K562 (cell line): ENCODE measurements around the gene URM1. TPM values are rescaled to one million over a fixed set of nuclear protein-coding genes. Genes with fewer than 3 reads are reported as not detected.
A peak's percentile ranks its signal among the peaks of the same experiment; 100 is the strongest.

Experiments used
- ATAC-seq: fragments of 200-7000 bp; cut with Tn5 transposase; 3 replicates; pipeline ENCODE4 v1.9.1; 2020; ENCODE audit warnings: moderate library complexity
- BruUV-seq: library from RNA; stranded (reverse); fragments of 400-500 nt; replicated peaks from 2 replicates; lab custom pipeline; 2021; lab: Mats Ljungman, UMichigan
- CTCF ChIA-PET: fragments of 300-600 bp; formaldehyde crosslinking; extraction: SDS; loops from one replicate; lab custom pipeline; 2021; ENCODE audit warnings: low intra/inter-chr PET ratio; lab: Yijun Ruan, JAX
- POLR2A ChIA-PET: fragments of 300-600, 350-650 bp; sonication (Branson Sonifier 250); formaldehyde crosslinking; extraction: SDS; loops from one replicate; lab custom pipeline; 2021; ENCODE audit warnings: antibody characterized with exemption, inconsistent platforms; lab: Yijun Ruan, JAX
- DNase-seq, 4 experiments: peaks; one replicate each; pipeline versions ENCODE4 v3.0.0 to v3.0.0-alpha.2; 2011 to 2018; ENCODE audit warnings: low spot score in 3 of 4, mixed read lengths in 3 of 4; ENCODE audit errors: extremely low read depth in 1 of 4
- FAIRE-seq: peaks from 2 replicates; lab custom pipeline; 2011; peaks lifted over from hg19 to GRCh38; lab: Jason Lieb, UNC
- H2AFZ ChIP-seq: 2 replicates; pipeline ENCODE4 v1.6.0; 2011; ENCODE audit warnings: low read depth, low read length, control low read depth, inconsistent platforms
- H3K27ac ChIP-seq: fragments of 200-600 bp; 3 replicates; pipeline ENCODE4 v1.8.0; 2011; ENCODE audit warnings: low read depth, mild to moderate bottlenecking, control low read depth, inconsistent platforms, low read length, moderate library complexity, mixed read lengths; ENCODE audit errors: extremely low read depth
- H3K27me3 ChIP-seq, 2 experiments: fragments of 300-600 bp in 1 of 2; 2 replicates in 1 of 2; 3 replicates in 1 of 2; pipeline versions ENCODE4 v1.6.0 to v1.8.0; 2011; ENCODE audit warnings: inconsistent platforms in 2 of 2, low read length in 2 of 2, mild to moderate bottlenecking in 1 of 2, mixed read lengths in 1 of 2, moderate library complexity in 1 of 2; ENCODE audit not compliant: control insufficient read depth in 2 of 2, insufficient read depth in 2 of 2
- H3K36me3 ChIP-seq: fragments of 300-600 bp; 3 replicates; pipeline ENCODE4 v1.8.0; 2011; ENCODE audit warnings: mild to moderate bottlenecking, low read length, inconsistent platforms; ENCODE audit not compliant: control insufficient read depth, insufficient read depth
- H3K4me1 ChIP-seq, 2 experiments: fragments of 200-600 bp in 1 of 2; replicated peaks in 1 of 2; 2 replicates in 1 of 2; 3 replicates in 1 of 2; pipeline versions ENCODE4 v1.5.1 to v1.8.0; 2011; ENCODE audit warnings: inconsistent platforms in 2 of 2, low read length in 2 of 2, mild to moderate bottlenecking in 1 of 2, mixed read lengths in 1 of 2, moderate library complexity in 1 of 2; ENCODE audit not compliant: control insufficient read depth in 2 of 2, insufficient read depth in 2 of 2
- H3K4me2 ChIP-seq: 2 replicates; pipeline ENCODE4 v1.6.1; 2011; ENCODE audit warnings: low read length, control low read depth, inconsistent platforms, mixed read lengths; ENCODE audit not compliant: insufficient read depth
- H3K4me3 ChIP-seq: fragments of 200-600 bp; sonication (generic), shearing (Covaris generic); 2 replicates; pipeline ENCODE4 v1.5.1; 2016; ENCODE audit warnings: control low read depth, inconsistent platforms
- H3K79me2 ChIP-seq: fragments of 200-600 bp; 3 replicates; pipeline ENCODE4 v1.8.0; 2011; ENCODE audit warnings: low read length, inconsistent platforms; ENCODE audit not compliant: control insufficient read depth, insufficient read depth
- H3K9ac ChIP-seq, 2 experiments: 2 replicates each; pipeline versions ENCODE4 v1.6.0 to v1.6.1; 2011; ENCODE audit warnings: low read depth in 2 of 2, low read length in 2 of 2, control low read depth in 1 of 2, inconsistent platforms in 1 of 2, mild to moderate bottlenecking in 1 of 2, mixed read lengths in 1 of 2; ENCODE audit not compliant: insufficient read depth in 1 of 2
- H3K9me1 ChIP-seq: one replicate; pipeline ENCODE4 v1.6.0; 2011; ENCODE audit warnings: inconsistent platforms, mild to moderate bottlenecking, low read length, moderate library complexity; ENCODE audit not compliant: control insufficient read depth, insufficient read depth
- H3K9me3 ChIP-seq: replicated peaks from 2 replicates; pipeline ENCODE4 v1.5.1; 2011; ENCODE audit warnings: low read depth, low read length, inconsistent platforms; ENCODE audit not compliant: control insufficient read depth, insufficient read depth
- H4K20me1 ChIP-seq: replicated peaks from 2 replicates; pipeline ENCODE4 v1.6.1; 2011; ENCODE audit warnings: low read length, inconsistent platforms, mixed read lengths; ENCODE audit not compliant: control insufficient read depth, insufficient read depth
- CBFB ChIP-seq: sonication (generic); formaldehyde crosslinking; IDR thresholded peaks from 2 replicates; pipeline ENCODE4 v1.4.0; 2020; ENCODE audit warnings: mild to moderate bottlenecking, missing genetic modification reagents
- E2F3 ChIP-seq: fragments of 250-450 bp; sonication (Bioruptor Pico); IDR thresholded peaks from 2 replicates; pipeline ENCODE4 v1.4.0; 2020; ENCODE audit warnings: mild to moderate bottlenecking
- HDAC3 ChIP-seq: fragments of 450-650 bp; IDR thresholded peaks from 2 replicates; pipeline ENCODE4 v1.6.1; 2018; ENCODE audit warnings: borderline replicate concordance, mild to moderate bottlenecking, moderate library complexity; ENCODE audit not compliant: partially characterized antibody
- ILF3 ChIP-seq: fragments of 450-650 bp; IDR thresholded peaks from 2 replicates; pipeline ENCODE4 v1.6.1; 2018; ENCODE audit warnings: antibody characterized with exemption, mild to moderate bottlenecking, moderate library complexity, borderline replicate concordance
- KDM5B ChIP-seq: fragments of 200-600 bp; sonication (generic); IDR thresholded peaks from 2 replicates; pipeline ENCODE4 v1.6.1; 2012; ENCODE audit warnings: low read depth, mild to moderate bottlenecking, moderate library complexity, low read length, control low read depth, inconsistent platforms; ENCODE audit not compliant: insufficient replicate concordance
- POLR2G ChIP-seq: fragments of 200-400 bp; formaldehyde crosslinking; IDR thresholded peaks from 2 replicates; pipeline ENCODE4 v1.6.1; 2017; ENCODE audit warnings: low read depth, mild to moderate bottlenecking, antibody characterized with exemption, low read length, moderate library complexity
- RBFOX2 ChIP-seq: fragments of 200-400 bp; formaldehyde crosslinking; IDR thresholded peaks from 2 replicates; pipeline ENCODE4 v1.6.1; 2017; ENCODE audit warnings: low read depth, mild to moderate bottlenecking, low read length, moderate library complexity
- TOE1 ChIP-seq, 2 experiments: fragments of 450-650 bp in 1 of 2; sonication (generic) in 1 of 2; formaldehyde crosslinking in 1 of 2; IDR thresholded peaks; 2 replicates each; pipeline versions ENCODE4 v1.7.1 to v1.8.0; 2016 to 2022; ENCODE audit warnings: borderline replicate concordance in 2 of 2, mild to moderate bottlenecking in 2 of 2, antibody characterized with exemption in 1 of 2, inconsistent platforms in 1 of 2, low read depth in 1 of 2, missing genetic modification reagents in 1 of 2, moderate library complexity in 1 of 2
- XRCC3 ChIP-seq: fragments of 450-650 bp; IDR thresholded peaks from 2 replicates; pipeline ENCODE4 v1.6.1; 2017; ENCODE audit warnings: mild to moderate bottlenecking, moderate library complexity
- YY1 ChIP-seq, 3 experiments: IDR thresholded peaks; 2 replicates each; pipeline ENCODE4 v1.6.1; 2011; ENCODE audit warnings: low read length in 2 of 3, mild to moderate bottlenecking in 2 of 3, moderate library complexity in 2 of 3, borderline replicate concordance in 1 of 3, control low read depth in 1 of 3, low read depth in 1 of 3; ENCODE audit not compliant: insufficient read depth in 3 of 3, insufficient replicate concordance in 2 of 3, control insufficient read depth in 1 of 3, insufficient read length in 1 of 3; ENCODE audit errors: extremely low read depth in 1 of 3
- ZNF507 ChIP-seq: conservative IDR thresholded peaks from 2 replicates; pipeline ENCODE4 v1.6.1; 2017; ENCODE audit warnings: missing genetic modification characterization, missing compliant biosample characterization
- WGBS: fragments of 100-300 bp; shearing (Covaris generic); methylation state at CpG from one replicate; pipeline ENCODE4 v1.1.6; 2016; ENCODE audit warnings: low coverage, mixed read lengths; ENCODE audit not compliant: insufficient coverage; ENCODE audit errors: missing lambda C conversion rate; 5-methylcytosine and 5-hydroxymethylcytosine counted together
- in situ Hi-C: fragments of 300-500 bp; cut with MboI; formaldehyde crosslinking; loops from 4 replicates; pipeline ENCODE4 v1.15.0; 2018; ENCODE audit warnings: inconsistent platforms, mixed read lengths
- intact Hi-C: fragments of 100-400 bp; cut with micrococcal nuclease; formaldehyde crosslinking; loops from 2 replicates; pipeline ENCODE4 v1.14.2; 2022
- polyA plus RNA-seq, 8 experiments: library from polyadenylated mRNA; depleted of rRNA in 4 of 8; stranded (reverse) in 5 of 8; unstranded in 3 of 8; fragments of >200 nt; fragmentation: Nextera tagmentation in 2 of 8; fragmentation: Illumina TruSeq in 1 of 8; extraction: Ambion mirVana in 2 of 8; extraction: Trizol in 1 of 8; gene quantifications; 2 replicates each; pipeline versions ENCODE4 v1.2.1 to v1.2.3, GENCODE V29; 2011 to 2014; ENCODE audit warnings: inconsistent platforms in 1 of 8, missing spikeins in 1 of 8
- total RNA-seq, 7 experiments: library from RNA; depleted of rRNA in 6 of 7; stranded (reverse); fragments of >200 nt in 6 of 7; fragmentation: Illumina TruSeq in 2 of 7; extraction: Trizol in 2 of 7; gene quantifications; 2 replicates each; pipeline versions ENCODE4 v1.2.1 to v1.2.3, GENCODE V29; 2011 to 2021; ENCODE audit warnings: low replicate concordance in 1 of 7
- TF ChIP-seq, protein P1 (sequence below): sonication (generic); formaldehyde crosslinking; IDR thresholded peaks from 2 replicates; pipeline ENCODE4 v1.9.0; 2022; ENCODE audit warnings: mild to moderate bottlenecking, missing genetic modification reagents
- TF ChIP-seq, protein P2 (sequence below): fragments of 450-650 bp; IDR thresholded peaks from 2 replicates; pipeline ENCODE4 v1.6.1; 2016
- TF ChIP-seq, protein P3 (sequence below): fragments of 250-450 bp; sonication (Bioruptor Pico); IDR thresholded peaks from 2 replicates; pipeline ENCODE4 v1.8.0; 2021; ENCODE audit warnings: borderline replicate concordance, mild to moderate bottlenecking, moderate library complexity; ENCODE audit not compliant: poor library complexity, severe bottlenecking

The URM1 gene
- total and polyA plus RNA-seq, 9 of the 15 experiments (the other 6 are each of a cell fraction or from before 2014, with no cell fraction given) = 10.1 to 88.9 (median 53.3) TPM

DNA sequence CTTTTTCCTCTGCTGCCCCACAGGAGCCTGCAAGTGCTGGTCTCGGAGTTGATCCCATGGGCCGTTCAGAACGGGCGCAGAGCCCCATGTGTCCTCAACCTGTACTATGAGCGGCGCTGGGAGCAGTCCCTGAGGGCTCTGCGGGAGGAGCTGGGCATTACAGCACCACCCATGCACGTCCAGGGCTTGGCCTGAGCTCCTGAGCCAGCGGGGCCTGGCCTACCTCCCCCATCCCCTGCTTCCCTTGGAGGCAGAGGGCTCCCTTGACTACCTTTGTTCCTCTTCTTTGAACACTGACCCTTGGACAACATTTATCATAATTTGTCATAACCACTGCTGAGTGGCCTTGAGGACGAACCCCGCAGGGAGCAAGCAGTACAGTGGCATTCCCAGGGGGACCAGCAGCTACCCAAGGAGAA is 37.7 kb upstream of the URM1 start:
- WGBS = 88% methylated on average over 11 of the region's 11 CpGs
- intact Hi-C loops = no loop called here
- in situ Hi-C loops = no loop called here

More for the DNA sequence above, 37.7 kb upstream of the URM1 start:
- Histone ChIP-seq H3K9ac (peak overlapping the region in 1 of 2 experiments; percentile 61; a peak in 2 of 4 replicates), H3K4me1 (peaks cover 5 to 17% of the 10 kb centered on the region in 2 experiments; a peak in 4 of 5 replicates), H3K36me3 (peaks cover 56% of the 10 kb centered on the region), H3K27me3 (no peaks in the 10 kb centered on the region), H3K9me3 (no peaks in the 10 kb centered on the region), H3K27ac (no peak overlapping the region), H3K4me3 (no peak overlapping the region), H3K79me2 (no peaks in the 10 kb centered on the region), H4K20me1 (peaks cover 8% of the 10 kb centered on the region; the same call in 1 of the 2 replicates), H3K4me2 (no peak overlapping the region), H2AFZ (no peak overlapping the region), H3K9me1 (no peaks in the 10 kb centered on the region)
- ChIA-PET CTCF (no interaction called here), POLR2A (interaction anchor here (0.6 to 6.4 kb wide), 8 partner anchors 9 to 335 kb away, joined by 3 to 51 read pairs (median 4); partner anchors contain the start of gene COQ4)
- ATAC-seq (no peak; the same call in 2 of the 3 replicates), DNase-seq (peak in 3 of 4 experiments; percentile 21 to 31 (median 29)), FAIRE-seq (no peak)
- BruUV-seq = no TSS peak
- TF ChIP-seq, protein P1, sequence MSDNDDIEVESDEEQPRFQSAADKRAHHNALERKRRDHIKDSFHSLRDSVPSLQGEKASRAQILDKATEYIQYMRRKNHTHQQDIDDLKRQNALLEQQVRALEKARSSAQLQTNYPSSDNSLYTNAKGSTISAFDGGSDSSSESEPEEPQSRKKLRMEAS (CRISPR knock-in tag) = no peak
- TF ChIP-seq TOE1 (IDR thresholded peaks at IDR 0.05; ENCODE audit: borderline replicate concordance) (no peak), TOE1 (CRISPR knock-in tag; IDR thresholded peaks at IDR 0.05; ENCODE audit: borderline replicate concordance, low read depth) (0 out of 2 replicates have a peak, but pooled peaks have one; percentile 51), POLR2G (peak; percentile 70), HDAC3 (no peak), KDM5B (peak; percentile 36), RBFOX2 (peak; percentile 52; the same call in 1 of the 2 replicates), ILF3 (no peak), YY1 (IDR thresholded peaks at IDR 0.05; ENCODE audit: borderline replicate concordance in 1 of 3, control insufficient read depth in 1 of 3, extremely low read depth in 1 of 3, insufficient read depth in 3 of 3, insufficient read length in 1 of 3, insufficient replicate concordance in 2 of 3, low read depth in 1 of 3, low read length in 2 of 3) (no peak), E2F3 (CRISPR knock-in tag) (no peak), XRCC3 (no peak), ZNF507 (no peak), CBFB (CRISPR knock-in tag) (no peak)
- TF ChIP-seq, protein P2, sequence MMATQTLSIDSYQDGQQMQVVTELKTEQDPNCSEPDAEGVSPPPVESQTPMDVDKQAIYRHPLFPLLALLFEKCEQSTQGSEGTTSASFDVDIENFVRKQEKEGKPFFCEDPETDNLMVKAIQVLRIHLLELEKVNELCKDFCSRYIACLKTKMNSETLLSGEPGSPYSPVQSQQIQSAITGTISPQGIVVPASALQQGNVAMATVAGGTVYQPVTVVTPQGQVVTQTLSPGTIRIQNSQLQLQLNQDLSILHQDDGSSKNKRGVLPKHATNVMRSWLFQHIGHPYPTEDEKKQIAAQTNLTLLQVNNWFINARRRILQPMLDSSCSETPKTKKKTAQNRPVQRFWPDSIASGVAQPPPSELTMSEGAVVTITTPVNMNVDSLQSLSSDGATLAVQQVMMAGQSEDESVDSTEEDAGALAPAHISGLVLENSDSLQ = no peak
- TF ChIP-seq, protein P3, sequence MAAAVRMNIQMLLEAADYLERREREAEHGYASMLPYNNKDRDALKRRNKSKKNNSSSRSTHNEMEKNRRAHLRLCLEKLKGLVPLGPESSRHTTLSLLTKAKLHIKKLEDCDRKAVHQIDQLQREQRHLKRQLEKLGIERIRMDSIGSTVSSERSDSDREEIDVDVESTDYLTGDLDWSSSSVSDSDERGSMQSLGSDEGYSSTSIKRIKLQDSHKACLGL (CRISPR knock-in tag) = no peak
